ENCODE data around the gene LEMD2.

LEMD2 gene

DNA sequence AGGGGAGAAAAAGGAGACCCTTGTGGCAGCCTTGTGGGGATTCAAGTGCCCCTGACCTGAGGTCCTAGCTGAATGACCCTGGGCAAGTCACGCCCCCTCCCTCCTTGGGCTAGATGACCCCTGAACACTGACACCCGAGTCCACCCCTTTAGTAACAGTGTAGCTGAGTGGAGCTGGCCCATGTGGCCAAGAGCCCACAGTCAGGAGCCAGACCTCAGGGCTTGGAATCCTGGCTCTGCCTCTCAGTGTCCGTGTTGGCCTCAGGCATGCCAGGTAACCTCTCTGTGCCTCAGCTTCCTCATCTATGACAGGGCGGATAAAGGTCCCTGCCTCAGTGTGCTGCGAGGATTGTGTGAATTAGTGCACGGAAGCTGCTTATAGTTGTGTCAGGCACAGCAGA, 56.5 kb downstream of the LEMD2 start:
- TF ChIP-seq POLR2A (IDR thresholded peaks at IDR 0.05; ENCODE audit: low read length) (no peak), GATA1 (IDR thresholded peaks at IDR 0.05; ENCODE audit: low read depth, low read length) (no peak)
- DNase-seq, result no peak

DNA sequence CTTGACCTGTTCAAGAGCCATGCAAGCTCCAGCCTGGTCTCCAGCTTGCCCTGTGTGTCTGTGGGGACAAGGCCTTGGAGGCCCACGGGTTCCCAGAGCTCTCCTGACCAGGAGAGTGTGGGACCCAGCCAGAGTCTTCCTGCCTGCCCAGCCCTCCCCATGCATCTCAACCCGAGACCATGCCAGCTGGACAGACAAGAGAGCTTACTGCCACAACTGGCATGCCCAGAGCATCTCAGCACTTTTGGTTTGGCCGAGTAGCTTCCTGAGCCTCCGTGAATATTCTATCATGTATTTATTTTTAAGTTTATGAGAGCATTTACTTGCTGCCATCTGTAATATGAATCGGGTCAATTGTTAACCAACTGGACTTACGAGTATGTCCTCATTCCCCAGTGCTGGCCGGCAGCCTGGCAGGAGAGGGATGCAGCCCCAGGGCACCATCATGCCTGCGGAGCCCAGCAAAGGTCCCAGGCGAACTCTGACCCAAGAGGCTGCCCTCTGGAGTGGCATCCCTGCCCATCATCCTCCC, 57.1 kb downstream of the LEMD2 start:
- DNase-seq, result no peak
- TF ChIP-seq POLR2A (IDR thresholded peaks at IDR 0.05; ENCODE audit: low read length) (no peak), GATA1 (IDR thresholded peaks at IDR 0.05; ENCODE audit: low read depth, low read length) (no peak)

DNA sequence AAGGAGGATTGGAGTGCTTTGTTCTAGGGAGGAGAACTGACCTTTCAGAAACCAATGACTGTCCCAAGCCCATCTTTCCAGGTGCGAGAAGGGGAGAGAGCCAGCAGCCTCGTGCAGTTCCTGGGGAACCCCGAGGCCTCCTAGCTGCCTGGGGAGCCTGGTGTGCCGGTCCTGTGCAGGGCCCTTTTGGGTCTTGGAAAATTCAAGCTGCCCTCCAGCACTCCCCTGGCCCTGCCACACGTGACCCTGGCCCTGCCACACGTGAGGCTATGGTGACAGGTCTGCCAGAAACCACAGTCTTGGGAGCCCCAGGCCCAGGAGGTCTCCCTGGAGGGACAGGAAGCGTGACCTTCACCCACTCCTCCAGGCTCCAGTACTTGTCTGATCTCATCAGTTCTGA, 57.9 kb downstream of the LEMD2 start:
- TF ChIP-seq POLR2A (IDR thresholded peaks at IDR 0.05; ENCODE audit: low read length) (no peak), GATA1 (IDR thresholded peaks at IDR 0.05; ENCODE audit: low read depth, low read length) (no peak)
- no peak for DNase-seq

DNA sequence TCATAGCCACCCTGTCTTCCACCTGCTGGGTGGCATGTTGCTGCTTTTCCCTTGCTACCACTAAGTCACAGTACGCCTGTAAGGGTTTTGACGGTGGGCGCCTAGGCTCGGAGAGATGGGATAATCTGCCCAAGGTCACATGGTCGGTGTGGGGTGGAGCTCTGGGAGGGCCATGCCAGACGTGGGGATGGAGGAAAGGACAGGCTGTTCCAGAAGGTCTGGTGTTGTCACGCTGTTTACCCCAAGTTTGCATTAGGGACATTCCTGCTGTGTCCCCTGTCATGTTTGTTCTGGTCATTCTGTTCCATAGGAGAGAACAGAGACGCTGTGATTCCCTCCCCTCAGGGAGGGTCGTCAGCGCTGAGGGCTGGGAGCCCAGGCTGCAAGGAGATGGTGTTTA, 58.3 kb downstream of the LEMD2 start:
- DNase-seq, result no peak
- no peak for TF ChIP-seq POLR2A (IDR thresholded peaks at IDR 0.05; ENCODE audit: low read length)
- TF ChIP-seq GATA1 (IDR thresholded peaks at IDR 0.05; ENCODE audit: low read depth, low read length), result no peak

DNA sequence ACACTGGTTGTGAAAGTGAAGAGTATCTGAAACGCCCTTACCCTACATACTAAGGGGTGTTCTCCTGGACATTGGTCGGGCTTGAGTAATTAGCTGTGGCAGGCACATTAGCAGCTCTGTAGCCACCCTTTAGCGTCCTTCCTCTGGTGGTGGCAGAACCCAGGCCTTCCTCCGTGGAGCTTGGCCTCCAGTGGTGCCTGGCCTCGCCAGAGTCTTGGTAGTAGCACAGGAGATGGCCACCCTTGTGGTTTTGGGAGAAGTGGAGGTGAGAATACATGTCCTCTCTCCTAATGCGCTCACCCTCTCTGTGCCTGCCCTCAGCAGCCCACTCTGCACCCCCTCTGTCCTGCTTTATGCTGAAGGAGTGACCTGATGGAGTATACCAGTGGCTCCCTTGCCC, 59.9 kb downstream of the LEMD2 start:
- TF ChIP-seq POLR2A (IDR thresholded peaks at IDR 0.05; ENCODE audit: low read length) (no peak), GATA1 (IDR thresholded peaks at IDR 0.05; ENCODE audit: low read depth, low read length) (no peak)
- DNase-seq, result no peak

DNA sequence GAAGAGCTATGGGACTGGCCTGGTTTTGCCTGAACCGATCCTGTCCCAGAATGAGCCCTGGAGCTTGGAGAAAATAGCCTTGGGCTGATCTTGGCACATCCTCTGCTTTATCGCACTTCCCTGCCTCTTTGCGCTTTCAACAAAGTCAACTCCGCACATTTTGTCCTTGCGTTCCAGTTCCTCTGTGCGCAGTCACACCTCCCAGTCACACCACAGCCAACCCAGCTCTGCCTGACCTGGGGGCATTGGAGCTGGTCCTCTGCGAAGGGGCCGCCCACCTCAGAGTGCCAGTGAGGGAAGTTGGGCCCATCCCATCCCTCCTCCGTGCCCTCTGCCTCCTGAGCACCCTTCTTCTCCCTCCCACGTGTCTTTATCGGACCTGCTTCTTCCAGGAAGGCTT, 60.5 kb downstream of the LEMD2 start:
- no peak for DNase-seq
- TF ChIP-seq GATA1 (IDR thresholded peaks at IDR 0.05; ENCODE audit: low read depth, low read length), result no peak
- no peak for TF ChIP-seq POLR2A (IDR thresholded peaks at IDR 0.05; ENCODE audit: low read length)

DNA sequence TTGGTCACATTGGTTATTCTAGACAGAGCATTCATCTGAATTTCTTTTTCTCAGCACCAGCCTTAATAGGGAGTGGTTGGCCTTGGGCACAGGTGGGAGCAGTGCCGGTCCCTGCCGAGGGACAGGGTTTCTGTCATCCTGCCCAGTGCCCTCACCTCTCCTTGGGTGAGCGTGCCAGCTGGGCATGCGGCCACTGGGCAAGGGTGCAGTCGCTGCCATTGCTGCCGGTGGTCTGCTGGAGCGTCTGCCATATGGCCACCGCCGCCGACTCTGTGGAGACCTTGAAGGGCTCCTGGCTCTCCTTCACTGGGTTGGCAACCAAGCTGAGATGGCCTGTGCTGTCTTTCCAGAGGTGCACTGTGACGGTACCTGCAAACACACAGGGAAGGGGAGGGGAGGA, 61.0 kb downstream of the LEMD2 start:
- TF ChIP-seq POLR2A (IDR thresholded peaks at IDR 0.05; ENCODE audit: low read length) (no peak), GATA1 (IDR thresholded peaks at IDR 0.05; ENCODE audit: low read depth, low read length) (no peak)
- DNase-seq, result no peak

DNA sequence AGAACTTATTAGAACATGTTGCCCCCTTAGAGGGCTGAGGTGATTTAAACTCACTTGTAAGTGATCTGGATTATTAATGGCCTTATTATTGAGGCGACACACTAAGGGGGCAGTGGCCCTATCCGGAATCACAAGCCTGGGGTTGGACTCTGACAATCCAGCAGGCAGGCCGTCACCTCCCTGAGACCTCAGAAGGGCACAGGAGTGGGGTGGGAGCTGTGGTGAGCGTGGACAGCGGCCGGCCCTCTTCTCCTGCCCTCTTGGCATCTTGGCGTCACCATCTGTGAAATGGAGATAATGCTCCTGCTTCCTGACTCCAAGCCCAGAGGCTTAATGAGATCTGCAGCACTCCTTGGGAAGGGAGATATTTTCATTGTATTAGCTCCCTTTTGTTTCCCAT, 61.8 kb downstream of the LEMD2 start:
- TF ChIP-seq POLR2A (IDR thresholded peaks at IDR 0.05; ENCODE audit: low read length), result no peak
- TF ChIP-seq GATA1 (IDR thresholded peaks at IDR 0.05; ENCODE audit: low read depth, low read length), result no peak
- no peak for DNase-seq

DNA sequence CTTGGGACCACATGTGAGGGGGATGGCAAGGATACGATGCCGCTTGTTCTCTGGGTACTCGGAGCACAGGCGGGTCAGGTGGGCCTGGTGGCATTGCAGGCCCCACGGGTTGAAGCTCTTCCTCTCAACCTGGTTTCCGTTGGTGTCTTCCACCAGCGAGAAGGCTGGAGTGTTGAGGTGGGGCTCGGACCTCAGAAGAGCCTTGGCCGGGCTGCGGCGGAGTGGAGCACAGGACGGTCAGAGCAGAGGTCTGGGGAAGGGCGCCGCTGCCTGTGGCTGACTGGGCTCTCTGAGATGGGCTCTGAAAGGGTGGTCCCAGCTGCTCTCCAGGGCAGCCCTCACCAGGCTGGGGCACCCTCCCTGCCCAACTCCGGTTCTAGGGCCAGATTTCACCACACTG, 62.2 kb downstream of the LEMD2 start:
- no peak for DNase-seq
- TF ChIP-seq GATA1 (IDR thresholded peaks at IDR 0.05; ENCODE audit: low read depth, low read length), result no peak
- no peak for TF ChIP-seq POLR2A (IDR thresholded peaks at IDR 0.05; ENCODE audit: low read length)

DNA sequence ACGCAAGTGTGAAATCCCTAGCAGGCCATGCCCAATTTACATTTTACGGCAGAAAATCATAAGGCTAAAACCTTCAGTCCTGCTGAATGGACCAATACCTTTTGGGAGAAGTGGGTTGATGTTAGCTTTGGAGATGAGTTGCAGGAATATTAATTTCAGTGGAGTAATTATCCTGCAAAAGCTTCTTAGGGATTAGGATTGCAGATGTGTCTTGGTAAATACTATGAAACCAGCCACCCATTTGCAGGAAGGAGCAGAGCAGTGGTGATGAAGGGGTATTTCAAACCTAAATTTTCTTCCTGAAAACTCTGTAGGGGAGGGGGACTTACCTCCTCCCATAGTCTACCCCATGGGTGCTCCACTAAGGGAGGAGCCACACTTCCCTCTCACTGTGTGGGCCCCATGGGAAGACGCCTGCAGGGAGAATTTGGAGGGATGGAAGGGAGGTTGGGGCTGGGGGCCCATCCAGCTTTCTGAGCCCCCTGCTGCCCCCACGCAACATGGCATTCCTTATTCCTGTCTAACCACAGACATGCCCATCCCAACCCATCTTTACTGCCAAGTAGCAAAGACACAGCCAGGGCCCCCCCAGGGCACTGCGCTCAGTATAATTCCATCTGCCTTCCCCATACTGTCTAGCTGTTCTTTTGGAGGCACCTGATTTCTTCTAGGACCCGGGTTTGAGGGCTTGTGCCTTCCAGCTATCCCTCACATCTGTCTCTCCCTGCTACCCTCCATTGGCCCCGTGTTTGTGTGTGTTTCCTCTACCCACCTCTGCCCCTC, 62.8 kb downstream of the LEMD2 start:
- TF ChIP-seq POLR2A (IDR thresholded peaks at IDR 0.05; ENCODE audit: low read length) (no peak), GATA1 (IDR thresholded peaks at IDR 0.05; ENCODE audit: low read depth, low read length) (no peak)
- DNase-seq, result no peak

DNA sequence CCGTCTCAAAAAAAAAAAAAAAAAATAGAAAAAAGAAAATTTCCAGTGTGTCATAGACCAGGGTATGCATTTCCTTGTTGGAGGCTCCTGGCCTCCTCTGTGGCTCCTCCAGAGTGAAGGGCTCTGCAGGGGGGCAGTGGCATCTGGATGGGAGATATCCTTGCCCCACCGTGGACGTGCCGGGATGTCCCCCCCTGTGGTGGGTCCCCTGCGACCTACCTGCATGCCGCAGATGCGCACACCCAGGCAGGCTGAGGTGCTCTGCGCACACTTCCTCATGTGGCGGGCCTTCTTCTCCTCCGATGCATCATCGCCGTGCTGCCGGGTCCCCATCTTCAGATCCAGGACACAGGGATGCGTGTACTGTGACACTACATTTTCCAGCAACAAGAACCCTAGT, 63.7 kb downstream of the LEMD2 start:
- DNase-seq, result no peak
- no peak for TF ChIP-seq GATA1 (IDR thresholded peaks at IDR 0.05; ENCODE audit: low read depth, low read length)
- no peak for TF ChIP-seq POLR2A (IDR thresholded peaks at IDR 0.05; ENCODE audit: low read length)

DNA sequence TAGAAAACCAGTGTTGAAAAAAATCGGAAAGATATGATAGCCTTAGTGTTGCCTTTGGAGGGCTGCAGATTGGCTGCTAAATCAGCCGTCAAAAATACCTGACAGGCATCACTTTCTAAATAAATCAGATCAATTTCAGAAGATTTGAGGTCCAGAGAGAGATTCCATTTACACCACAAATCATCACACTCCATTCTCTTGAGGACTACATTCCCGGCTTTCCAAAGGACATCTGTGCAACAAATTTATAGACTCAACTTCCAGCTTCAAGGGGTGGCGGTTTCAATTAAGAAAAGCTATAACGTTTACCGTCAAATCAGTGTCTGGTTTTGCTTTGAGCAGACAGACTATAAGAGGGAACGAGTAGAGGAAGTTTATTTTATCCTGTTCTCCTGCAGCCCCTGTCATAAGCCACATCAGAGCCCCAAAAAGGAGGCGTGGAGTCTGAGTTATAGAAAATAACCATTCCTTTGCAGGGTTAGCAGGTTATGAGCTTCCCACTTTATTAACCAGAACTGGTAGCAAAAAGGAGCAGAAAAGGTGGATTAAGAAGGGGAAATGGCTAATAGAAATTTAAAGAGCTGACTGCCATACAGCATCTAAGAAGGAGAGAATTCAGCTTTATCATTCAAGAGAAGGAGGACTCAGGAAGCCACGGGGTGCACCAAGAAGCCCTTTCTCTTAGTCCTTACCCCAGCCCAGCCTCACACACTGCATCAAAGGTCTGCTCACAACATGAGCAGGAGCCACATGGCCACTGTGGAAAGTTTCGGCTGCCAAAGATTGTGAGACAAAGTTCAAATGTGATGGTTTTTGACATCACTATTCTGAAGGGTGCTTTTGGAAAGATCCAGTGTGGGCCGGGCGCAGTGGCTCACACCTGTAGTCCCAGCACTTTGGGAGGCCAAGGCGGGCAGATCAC, 64.6 kb downstream of the LEMD2 start:
- TF ChIP-seq POLR2A (IDR thresholded peaks at IDR 0.05; ENCODE audit: low read length), result no peak
- no peak for TF ChIP-seq GATA1 (IDR thresholded peaks at IDR 0.05; ENCODE audit: low read depth, low read length)
- DNase-seq, result no peak

DNA sequence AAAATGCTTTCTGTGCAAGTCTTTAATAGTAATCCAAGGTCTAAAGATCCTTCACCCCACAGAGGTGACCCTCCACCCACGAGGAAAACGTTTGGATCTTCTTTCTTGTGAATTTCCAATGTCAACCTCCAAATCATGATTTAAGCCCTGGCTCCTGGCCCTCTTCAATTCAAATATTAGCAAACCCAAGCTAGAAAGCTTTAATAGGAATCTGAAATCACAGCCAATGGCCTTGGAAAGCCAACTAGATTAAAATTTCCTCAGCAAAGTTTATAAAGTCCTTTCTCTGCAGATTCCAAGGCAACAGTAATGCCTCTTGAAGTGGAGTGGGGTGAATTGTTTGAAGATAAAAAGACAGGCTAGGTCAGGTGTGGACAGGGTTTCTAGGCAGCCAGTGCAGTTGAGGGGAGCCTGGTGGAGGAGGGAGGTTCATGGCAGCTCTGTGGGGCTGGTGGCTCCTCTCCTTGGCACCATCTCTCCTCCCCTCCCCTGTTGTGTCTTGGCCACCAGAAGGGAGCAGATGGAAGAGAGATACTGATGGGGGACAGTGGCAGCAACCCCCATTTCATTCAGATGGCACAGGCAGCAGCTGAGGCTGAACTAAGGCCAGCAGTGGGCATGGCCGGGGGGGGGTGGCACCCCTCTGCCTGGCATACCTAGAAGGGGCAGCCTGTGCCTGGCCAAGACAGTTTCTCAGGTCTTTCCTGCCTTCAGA, 65.4 kb downstream of the LEMD2 start:
- TF ChIP-seq POLR2A (IDR thresholded peaks at IDR 0.05; ENCODE audit: low read length) (no peak), GATA1 (IDR thresholded peaks at IDR 0.05; ENCODE audit: low read depth, low read length) (no peak)
- no peak for DNase-seq

Measured in erythroblast (primary cell).